GM23248 (cell line): ENCODE measurements around the gene FAM241A.

Experiments used
- EZH2 ChIP-seq: fragments of 200-600 bp; sonication (generic); IDR thresholded peaks from 2 replicates; pipeline ENCODE4 v1.6.1; 2018; ENCODE audit warnings: antibody characterized with exemption, mild to moderate bottlenecking; ENCODE audit not compliant: insufficient read depth, poor library complexity, severe bottlenecking
- EZH2phosphoT487 ChIP-seq: fragments of 200-600 bp; sonication (generic); IDR thresholded peaks from 2 replicates; pipeline ENCODE4 v1.6.1; 2018; ENCODE audit warnings: antibody characterized with exemption, moderate library complexity, mild to moderate bottlenecking, low read depth; ENCODE audit not compliant: insufficient read depth

DNA sequence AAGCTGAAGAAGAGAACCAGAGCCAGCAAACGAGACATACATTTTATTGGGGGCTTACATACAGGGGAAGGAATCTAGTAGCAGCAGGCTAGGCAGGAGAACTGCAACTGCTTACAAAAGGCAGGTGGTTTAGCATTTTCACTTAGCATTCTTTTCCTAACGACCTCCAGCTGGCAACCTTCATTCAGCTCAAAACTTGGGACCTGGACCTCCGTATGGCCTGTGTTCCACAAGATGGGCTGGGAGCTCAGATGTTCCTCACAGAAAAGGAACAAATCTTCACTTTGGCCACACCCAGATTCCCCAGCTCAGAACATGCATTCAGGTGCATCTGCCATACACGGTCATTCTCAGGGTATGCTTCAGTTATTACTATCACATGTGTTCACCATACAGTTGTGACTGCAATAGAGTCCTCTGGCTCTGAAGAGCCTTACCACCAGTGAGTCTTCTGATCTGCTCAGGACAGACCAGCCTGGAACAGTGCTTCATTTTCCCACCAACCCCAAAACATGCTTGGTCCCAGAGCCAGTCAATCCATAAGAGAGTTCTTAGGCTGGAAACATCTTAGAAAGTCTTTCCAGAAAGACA, 56.8 kb downstream of the FAM241A start:
- TF ChIP-seq EZH2 (no peak), EZH2phosphoT487 (no peak)
